HG03571 (cell line): ENCODE results near the gene ATP13A3.

Experiments used
- ATAC-seq: cut with Tn5 transposase; IDR thresholded peaks from one replicate; pipeline ENCODE4 v1.9.1; 2021; ENCODE audit not compliant: unreplicated experiment

Gene ATP13A3

DNA sequence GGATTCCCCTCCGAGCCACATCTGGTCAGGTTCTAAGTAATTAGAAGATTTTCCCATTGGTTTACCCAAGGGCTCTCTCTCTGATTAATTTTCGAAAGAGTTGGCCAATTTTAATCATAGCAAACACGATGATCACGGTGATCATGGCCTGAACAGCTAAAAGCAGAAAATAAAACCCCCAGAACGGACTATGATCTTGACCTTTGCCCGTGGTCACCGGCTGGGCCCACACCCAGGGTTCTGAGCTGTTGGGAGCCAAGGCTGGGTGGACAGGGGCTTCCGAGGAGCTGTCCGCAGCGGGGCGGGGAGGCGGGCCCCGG lies 90.3 kb downstream of the ATP13A3 start:
- no peak for ATAC-seq

DNA sequence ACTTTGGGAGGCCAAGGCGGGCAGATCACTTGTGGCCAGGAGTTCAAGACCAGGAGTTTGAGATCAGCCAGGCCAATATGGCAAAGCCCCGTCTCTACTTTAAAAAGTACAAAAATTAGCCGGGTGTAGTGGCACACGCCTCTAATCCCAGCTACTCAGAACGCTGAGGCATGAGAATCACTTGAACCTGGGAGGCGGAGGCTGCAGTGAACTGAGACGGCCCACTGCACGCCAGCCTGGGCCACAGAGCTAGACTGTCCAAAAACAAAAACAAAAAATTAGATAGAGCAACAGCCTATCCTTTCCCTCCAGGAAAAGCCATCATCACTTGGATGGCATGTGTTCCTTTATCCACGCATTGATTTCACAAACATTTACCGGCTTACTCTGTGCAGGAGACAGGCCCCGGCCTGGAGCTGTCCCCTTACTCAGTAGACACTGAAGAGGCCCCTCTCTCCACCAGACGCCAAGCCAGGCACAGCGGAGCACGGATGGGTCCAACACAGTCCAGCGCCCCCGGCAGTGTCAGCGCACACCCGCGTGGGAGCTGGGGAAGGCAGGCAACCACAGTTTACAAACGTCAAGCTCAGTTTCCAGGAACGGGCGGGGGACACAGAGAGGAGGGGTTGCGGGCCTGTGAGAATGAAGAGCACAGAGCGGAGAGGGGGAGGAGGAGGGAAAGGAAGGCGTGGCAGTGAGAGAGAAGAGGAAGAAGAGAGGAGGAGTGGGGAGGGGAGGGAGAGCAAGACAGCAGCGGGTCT lies 90.8 kb downstream of the ATP13A3 start:
- ATAC-seq, result no peak

DNA sequence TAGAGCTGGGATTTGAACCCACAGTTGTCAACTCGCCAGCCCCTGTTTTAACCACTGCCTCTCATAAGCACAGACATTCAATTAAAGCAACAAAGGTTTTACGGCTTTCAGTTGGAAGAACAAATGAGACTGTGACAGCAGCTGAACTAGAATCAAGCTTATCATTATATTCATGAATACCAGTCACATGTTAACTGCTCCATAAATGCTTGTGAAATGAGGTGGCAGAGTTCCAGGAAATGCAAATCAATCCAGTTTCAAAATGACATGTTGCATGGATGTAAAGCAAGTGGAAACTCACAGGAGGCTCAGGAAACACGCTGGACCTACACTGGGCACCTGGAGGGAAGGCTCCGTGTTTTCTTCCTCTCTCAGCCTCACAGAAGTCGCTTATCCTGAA lies 91.6 kb downstream of the ATP13A3 start:
- ATAC-seq, result no peak

DNA sequence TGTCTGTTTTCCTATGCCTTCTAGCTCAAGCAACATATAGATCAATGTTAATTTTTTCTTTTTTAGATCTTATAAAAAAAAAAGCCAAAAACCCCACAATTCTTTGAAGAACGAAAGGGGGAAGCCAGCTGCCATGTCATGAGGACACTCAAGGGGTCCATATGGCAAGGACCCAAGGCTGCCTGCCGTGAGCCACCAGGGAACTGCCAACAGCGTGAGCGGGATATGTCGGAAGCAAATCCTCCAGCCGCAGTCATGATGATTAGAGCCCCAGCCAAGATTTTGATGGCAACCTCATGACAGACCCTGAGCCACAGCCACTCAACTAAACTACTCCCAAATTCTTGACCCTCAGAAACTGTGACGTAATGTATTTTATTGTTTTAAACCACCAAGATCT lies 94.2 kb downstream of the ATP13A3 start:
- ATAC-seq, result no peak

DNA sequence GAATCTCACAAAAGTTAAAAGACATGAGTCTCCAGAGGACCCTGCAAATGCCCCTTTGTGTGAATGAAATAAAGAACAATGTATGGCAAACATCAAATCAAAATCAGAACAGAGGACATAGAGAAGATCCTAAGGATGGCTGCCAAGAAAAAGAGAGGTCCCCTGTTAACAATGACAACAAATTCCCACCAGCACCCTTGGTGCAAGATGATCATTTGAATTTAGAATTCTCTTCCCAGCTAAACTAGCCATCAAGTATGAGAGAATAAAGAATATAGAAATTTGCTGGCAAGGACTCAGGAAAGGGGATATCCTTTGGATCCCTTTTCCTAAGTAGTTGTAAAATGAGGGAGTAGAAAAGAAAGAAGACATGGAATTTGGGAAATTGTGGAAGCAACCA lies 96.0 kb downstream of the ATP13A3 start:
- ATAC-seq, result no peak

DNA sequence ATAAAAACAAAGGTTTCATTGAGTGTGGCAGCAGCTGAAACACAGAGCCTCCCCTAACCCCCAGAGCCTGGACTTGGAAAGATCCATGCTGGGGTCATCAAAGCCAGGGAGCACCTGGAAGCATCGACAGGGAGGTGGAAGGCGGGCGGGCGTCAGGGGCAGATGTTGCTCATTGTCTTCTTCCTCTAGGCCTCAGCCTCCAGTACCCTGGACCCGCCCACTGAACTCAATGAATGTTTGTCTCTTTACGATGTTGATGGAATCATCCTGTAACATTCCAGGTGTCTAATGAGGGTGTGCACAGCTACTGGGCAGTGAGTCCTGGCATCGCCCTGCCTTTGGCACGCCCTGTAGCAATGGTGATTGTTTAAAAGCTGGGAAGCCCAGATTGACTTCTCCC lies 97.5 kb downstream of the ATP13A3 start:
- no peak for ATAC-seq

DNA sequence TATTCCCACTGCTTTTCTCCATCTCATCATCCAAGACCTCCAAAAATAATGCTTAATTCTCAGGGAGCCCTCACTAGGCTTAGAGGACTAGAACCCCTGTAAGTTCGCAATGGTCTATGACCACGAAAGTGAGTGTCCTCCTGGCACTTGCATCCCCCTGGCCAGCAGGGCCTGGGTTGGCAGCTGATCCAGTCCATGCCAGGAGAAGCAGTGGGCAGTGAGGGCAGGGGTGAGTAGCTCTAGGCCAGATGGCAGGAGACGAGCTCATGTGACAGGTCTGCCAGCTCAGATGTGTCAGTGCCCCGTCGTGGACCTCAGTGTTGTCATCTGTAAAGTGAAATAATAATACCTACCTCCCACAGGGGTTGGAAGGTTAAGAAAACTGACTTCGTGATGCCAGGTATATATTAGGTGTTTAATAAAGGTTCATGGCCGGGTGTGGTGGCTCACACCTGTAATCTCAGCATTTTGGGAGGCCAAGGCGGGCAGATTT lies 98.8 kb downstream of the ATP13A3 start:
- ATAC-seq, result no peak

DNA sequence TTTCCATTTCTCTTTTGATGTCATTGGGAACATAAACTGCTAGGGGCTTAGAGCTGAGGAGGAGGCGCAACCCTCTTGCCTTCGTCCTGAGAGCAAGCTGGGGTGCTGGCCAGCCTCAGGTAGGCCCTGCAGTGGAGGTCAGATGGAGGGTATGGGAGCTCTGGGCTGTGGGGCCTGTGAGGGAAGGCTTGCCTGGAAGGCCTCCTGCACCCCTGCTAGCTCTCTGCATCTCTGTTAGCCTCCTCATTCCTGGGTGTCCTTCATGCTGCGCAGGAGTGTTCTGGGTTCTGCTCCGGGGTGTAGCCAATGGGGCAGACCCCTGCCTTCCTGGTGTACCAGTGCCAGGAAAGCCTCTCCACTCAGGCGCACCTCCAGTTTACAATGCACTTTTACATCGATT lies 99.5 kb downstream of the ATP13A3 start:
- no peak for ATAC-seq

DNA sequence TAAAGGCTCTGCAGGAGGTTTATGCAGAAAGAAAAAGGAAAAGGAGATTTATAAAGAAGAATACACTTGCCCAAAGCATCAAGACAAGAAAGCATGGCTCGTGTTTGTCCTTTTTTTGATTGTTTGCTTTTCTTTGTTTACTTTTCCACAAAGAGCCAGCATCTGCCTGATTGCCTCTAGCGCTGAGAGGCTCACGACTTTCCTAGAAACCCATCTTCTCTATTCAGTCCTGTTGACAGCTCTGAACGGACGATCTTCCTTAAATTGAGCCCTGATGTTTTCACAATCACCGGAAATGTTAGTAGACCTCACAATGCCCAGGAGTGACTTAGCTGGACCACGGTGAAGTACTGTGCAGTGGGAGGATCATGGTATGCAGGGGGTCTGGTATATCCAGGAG lies 100.2 kb downstream of the ATP13A3 start:
- no peak for ATAC-seq

DNA sequence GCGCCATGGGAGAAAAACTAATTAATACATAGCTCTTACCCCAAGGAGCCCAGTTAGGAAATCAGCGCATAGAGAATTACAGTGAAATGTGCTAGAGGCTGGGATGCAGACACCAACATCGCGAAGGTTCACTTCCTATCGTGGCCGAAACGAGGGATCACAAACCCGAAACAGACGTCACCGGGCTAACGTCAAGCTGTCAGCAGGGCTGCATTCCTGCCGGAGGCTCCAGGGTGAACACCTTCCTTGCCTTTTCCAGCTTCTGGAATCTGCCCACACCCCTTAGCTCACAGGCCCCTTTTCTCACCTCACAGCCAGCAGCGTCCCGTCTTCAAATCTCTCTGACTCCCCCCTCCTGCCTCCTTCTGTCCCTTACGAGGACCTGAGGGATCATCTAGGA lies 100.7 kb downstream of the ATP13A3 start:
- ATAC-seq, result no peak

DNA sequence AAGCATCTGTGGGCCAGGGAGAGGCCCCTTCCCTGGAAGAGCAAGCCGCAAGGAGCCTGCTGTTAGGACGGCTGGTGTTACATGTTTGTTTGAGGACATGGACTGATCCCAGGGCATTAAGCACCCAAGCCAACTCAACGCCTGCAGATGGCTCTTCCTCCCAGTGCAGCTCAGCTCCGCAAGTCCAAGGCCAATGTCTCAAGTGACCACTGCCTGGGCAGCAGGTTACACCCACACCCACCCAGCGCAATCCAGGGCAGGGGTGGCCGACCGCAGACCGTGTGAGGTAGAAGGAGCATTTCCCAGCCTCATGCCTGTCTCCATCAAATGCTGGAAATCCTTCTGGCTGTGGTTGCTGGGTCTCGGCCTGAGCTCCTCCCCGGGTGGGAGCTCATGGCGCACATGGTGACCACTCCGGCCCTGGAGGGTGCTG lies 102.2 kb downstream of the ATP13A3 start:
- no peak for ATAC-seq

DNA sequence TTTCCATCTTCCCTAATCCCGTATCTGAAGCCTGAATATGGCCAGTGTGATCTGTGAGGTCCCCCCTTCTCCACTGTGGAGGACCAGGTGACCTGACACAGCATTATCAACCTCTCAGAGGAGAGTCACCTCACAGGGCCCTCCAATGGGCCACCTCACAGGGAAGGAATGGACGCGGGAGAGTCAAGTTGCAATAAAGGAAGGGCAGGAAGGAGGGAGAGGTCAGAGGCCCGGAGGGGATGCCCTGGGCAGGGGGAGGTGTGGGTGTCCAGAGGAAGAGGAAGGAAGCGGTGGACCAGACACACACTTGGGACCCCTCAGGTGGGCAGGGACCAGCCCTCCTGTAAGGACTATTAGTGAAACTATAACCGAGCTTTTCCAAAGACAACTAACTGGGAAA lies 102.6 kb downstream of the ATP13A3 start:
- no peak for ATAC-seq

DNA sequence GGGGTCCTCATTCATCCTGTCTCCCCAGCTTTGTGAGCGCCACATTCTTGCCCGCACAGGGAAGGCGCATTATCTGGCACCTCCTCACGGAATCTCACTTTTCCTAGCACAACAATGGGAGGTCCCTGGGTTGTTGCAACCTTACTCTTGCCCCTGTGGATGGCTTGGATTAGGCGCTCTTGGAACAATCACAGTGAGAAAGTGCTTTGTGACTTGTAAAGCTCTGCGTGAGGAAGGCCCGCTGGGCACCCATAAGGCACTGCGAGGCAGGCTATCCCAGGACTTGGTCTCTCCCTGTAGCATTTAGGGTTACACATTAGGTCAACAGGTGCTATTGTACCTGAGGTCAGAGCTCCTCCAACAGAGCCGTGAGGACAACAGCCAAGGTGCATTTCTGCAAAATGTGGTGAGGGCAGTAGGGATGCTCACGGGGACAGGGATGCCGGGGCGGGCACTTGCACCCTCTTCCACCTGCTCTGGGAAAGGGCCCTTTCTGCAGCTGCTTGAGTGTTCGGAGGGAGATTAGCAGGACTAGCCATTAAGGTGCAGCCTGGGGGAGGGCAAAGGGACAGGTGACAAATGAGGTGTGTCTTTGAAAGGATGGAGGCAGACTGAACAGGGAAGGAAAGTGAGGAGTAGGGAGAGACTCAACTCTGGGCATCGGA lies 103.4 kb downstream of the ATP13A3 start:
- no peak for ATAC-seq

DNA sequence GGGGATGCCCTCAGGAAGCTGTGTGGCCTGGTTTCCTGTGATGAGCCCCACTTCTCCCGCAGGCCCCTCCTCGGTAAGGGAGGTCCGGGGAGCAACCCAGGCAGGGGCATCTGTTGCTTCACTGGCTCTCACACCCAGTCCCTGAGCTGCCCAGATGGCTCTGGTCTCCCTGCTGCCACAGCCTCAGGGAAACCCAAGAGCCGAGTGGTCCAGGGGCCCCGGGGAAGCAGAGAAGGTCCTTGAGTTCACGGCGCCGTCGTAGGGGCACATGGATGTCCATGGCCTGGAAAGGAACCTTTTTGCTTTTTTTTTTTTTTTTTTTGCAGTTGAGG lies 103.9 kb downstream of the ATP13A3 start:
- ATAC-seq, result no peak

DNA sequence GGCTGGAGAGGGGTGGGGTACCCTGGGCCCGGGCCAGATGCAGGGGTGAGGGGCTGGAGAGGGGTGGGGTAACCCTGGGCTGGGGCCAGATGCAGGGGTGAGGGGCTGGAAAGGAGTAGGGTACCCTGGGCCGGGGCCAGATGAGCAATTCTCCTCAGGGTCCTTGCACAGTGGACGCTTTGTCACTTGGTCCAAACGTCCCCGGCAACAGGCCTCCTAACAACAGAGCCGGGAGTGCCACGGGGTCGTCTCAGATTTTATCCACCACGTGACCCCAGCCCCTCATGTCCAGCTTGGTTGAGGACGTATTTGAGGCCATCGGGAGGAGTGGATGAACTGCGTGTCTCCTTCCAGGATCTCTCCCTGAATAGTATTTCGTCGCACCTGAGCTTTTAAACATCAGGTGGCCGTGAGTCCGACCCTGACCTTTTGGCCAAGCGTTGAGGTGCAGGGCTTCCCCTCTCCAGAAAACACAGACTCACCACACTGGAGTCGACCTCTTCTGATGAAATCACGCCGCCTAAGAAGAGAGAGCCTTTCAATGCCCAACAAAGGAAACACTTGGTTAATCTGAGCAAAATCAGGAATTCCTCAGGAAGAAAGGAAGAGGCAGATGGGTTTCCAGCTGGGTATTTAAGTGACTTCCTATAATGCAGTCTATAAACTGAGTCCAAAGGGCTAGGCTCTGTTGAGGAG lies 104.5 kb downstream of the ATP13A3 start:
- no peak for ATAC-seq

DNA sequence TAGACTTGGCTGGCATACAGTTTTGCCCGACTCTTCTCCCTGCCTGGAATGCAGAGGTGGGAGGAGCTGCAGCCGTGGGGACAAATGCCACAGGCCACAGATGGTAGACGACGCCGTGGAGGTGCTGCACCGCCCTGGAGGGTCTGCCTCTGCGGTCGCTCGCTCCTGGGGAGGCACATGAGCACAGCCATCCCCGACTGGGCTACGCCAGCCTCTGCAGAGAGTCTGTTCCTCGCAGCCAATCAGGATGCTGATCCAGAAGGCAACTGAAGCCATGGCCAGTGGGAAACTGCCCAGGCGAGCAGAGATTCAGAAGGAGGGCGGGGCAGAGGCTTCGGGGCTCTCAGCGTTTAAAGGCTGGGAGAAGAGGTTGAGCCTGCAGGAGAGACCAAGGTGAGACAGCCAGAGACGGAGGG lies 105.3 kb downstream of the ATP13A3 start:
- no peak for ATAC-seq

DNA sequence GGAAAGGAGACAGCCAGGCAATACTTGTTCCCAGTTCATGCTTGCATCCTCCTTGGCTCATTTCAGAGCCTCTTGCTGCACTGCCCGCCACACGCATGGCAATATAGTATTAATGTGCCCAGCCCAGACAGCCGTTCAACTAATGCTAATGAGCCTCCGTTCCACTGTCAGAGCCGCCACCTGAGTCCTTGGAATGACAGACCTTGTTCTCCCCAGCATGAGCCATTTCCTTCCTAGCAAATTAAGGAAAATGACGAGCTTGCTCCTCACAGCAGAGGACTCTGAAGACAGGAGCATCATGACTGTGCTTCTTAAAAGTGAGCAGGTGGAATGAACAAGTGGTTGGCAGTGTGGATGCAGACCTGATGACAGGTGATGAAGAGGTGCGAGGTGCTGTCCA lies 106.5 kb downstream of the ATP13A3 start:
- ATAC-seq, result no peak

DNA sequence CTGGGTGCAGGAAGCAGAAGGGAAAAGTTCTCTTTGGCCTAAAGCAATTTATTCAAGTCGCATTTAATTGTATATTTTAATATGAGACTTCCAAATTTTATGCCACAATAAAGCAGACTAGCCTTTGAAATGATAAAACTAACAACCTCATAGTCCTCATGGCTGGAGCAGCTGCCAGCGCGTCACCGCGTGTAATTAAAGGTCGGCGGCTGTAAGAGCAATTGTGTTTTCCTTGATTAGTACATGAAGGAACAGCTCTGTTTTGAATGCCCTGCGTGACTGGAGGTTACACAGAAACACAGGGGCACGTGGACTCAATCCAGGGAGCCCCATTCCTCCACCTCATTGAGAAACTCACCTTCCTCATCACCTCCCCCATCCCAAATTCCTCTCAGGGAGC lies 107.2 kb downstream of the ATP13A3 start:
- no peak for ATAC-seq

DNA sequence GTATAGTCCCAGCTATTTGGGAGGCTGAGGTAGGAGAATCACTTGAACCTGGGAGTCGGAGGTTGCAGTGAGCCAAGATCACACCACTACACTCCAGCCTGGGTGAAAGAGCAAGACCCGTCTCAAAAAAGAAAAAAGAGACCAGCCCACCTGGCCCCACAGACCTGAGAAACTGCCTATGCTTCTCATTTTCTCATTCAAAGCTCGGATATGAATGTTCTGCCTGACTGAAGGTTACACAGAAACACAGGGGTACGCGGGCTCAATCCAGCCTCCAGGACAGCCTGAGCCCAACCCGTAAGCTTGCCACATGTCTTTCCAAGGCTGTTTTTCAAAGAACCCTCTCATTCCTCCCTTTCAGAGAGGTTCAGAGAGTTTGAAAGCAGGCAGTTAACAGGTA lies 107.6 kb downstream of the ATP13A3 start:
- no peak for ATAC-seq

DNA sequence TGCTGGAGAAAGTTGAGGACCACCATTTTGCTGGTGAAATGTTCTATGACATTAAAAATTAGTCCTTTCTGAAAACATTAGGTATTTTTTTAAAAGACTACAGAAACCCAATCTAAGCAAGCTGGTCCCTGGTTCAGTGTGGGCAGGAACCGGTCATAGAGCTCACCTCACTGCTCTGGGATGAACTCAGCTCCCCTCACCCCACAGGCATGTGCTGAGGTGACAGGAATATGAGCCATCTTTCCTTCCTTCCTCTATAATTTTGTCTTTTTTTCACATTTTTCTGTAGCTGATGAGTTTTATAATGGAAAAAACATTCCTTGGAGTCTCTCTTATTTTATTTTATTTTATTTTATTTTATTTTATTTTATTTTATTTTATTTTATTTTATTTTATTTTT lies 109.1 kb downstream of the ATP13A3 start:
- ATAC-seq, result no peak

DNA sequence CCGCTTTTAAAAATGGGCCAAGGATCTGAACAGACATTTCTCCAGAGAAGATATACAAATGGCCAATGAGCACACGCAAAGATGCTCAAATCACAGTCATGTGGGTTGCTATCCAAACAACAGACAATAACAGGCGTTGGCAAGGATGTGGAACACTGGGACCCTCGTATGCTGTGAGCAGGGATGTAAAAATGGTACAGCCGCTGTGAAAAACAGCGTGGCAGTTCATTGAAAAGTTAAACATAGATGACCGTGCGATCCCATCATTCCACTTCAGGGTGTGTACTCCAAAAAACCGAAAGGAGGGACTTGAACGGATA lies 110.6 kb downstream of the ATP13A3 start:
- ATAC-seq, result no peak

DNA sequence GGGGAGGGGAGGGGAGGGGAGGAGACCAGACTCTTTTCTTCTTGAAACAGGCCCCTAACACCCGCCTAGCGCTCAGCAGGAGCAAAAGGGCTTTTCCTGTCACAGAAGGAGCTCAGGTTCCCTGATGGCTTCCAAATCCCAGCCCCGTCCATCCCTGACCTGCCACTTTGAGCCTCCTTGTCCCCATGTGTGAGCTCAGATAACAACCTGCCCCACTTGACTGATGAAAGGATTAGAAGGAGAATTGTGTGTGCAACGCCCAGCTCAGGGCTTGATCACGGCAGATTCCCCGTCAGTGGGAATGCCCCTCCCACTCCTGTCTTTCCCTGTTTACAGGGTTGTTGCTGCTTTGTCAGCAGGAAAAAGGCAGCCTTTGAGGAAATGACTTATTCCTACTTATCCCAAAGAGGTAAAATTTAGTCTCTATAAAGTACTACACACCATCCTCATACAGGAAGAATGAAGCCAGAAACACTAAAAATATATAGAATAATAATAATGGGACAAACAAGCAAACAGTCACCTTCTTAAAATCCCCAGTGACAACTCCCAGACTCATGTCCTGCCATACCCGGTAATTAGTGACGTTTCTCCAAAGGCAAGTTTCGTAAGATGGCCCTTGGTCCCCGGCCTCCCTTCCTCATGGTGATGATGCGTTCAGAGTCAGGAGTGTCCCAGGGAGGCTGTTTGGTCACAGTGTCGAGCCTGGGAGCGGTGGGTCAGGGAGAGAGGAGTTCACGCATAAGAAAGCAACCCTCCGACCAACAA lies 111.1 kb downstream of the ATP13A3 start:
- no peak for ATAC-seq
